ENCODE measurements around the gene DAB2IP.

DAB2IP gene

GRCh38 chr9:121667214-121667613 is 15.8 kb downstream of the DAB2IP start:
- ChIA-PET POLR2A (no interaction called here), CTCF (interaction anchor here (1.3 kb wide), 1 partner anchor 17 kb away, joined by 3 read pairs; no protein-coding TSS in a partner anchor)
- TF ChIP-seq BHLHE40 (IDR thresholded peaks at IDR 0.05; ENCODE audit: borderline replicate concordance) (no peak), FOXK2 (IDR thresholded peaks at IDR 0.05) (no peak), FOXA1 (IDR thresholded peaks at IDR 0.05) (no peak), TARDBP (IDR thresholded peaks at IDR 0.05) (no peak), NFRKB (IDR thresholded peaks at IDR 0.05) (no peak), CTBP1 (IDR thresholded peaks at IDR 0.05; ENCODE audit: borderline replicate concordance) (no peak), ZNF384 (IDR thresholded peaks at IDR 0.05) (no peak), L3MBTL2 (conservative IDR thresholded peaks at IDR 0.05) (no peak), SP1 (IDR thresholded peaks at IDR 0.05) (no peak), ELF4 (IDR thresholded peaks at IDR 0.05) (no peak)
- DNase-seq (ENCODE audit: extremely low spot score) = no peak

- TF ChIP-seq ELF4 (IDR thresholded peaks at IDR 0.05) (no peak), TARDBP (IDR thresholded peaks at IDR 0.05) (no peak), NFRKB (IDR thresholded peaks at IDR 0.05) (no peak), SUZ12 (IDR thresholded peaks at IDR 0.05) (no peak), FOXA1 (IDR thresholded peaks at IDR 0.05) (no peak), BHLHE40 (IDR thresholded peaks at IDR 0.05; ENCODE audit: borderline replicate concordance) (no peak)
- DNase-seq (ENCODE audit: extremely low spot score) = no peak
- CTCF ChIA-PET = interaction anchor here (0.6 kb wide), 1 partner anchor 454 kb away, joined by 3 read pairs; no protein-coding TSS in a partner anchor
These were observed 16.5 kb downstream of the DAB2IP start for GRCh38 chr9:121667890-121668289.

GRCh38 chr9:121670431-121670830 is 19.0 kb downstream of the DAB2IP start:
- TF ChIP-seq NFRKB (IDR thresholded peaks at IDR 0.05) (no peak), FOXK2 (IDR thresholded peaks at IDR 0.05) (no peak), CTBP1 (IDR thresholded peaks at IDR 0.05; ENCODE audit: borderline replicate concordance) (no peak), TARDBP (IDR thresholded peaks at IDR 0.05) (no peak), LEF1 (IDR thresholded peaks at IDR 0.05; ENCODE audit: borderline replicate concordance) (no peak), PKNOX1 (IDR thresholded peaks at IDR 0.05) (no peak), BHLHE40 (IDR thresholded peaks at IDR 0.05; ENCODE audit: borderline replicate concordance) (no peak), ARNT (IDR thresholded peaks at IDR 0.05) (no peak), ELF4 (IDR thresholded peaks at IDR 0.05) (no peak), FOXA1 (IDR thresholded peaks at IDR 0.05) (no peak), L3MBTL2 (conservative IDR thresholded peaks at IDR 0.05) (no peak), SP1 (IDR thresholded peaks at IDR 0.05) (no peak), SUZ12 (IDR thresholded peaks at IDR 0.05) (no peak), FOXM1 (IDR thresholded peaks at IDR 0.05; ENCODE audit: borderline replicate concordance) (no peak), HDGF (IDR thresholded peaks at IDR 0.05; ENCODE audit: borderline replicate concordance) (no peak), ZNF384 (IDR thresholded peaks at IDR 0.05) (no peak)
- CTCF ChIA-PET = no interaction called here

More at GRCh38 chr9:121667890-121668289, 16.5 kb downstream of the DAB2IP start:
- POLR2A ChIA-PET = no interaction called here

GRCh38 chr9:121671612-121672155 is 20.2 kb downstream of the DAB2IP start:
- TF ChIP-seq LEF1 (IDR thresholded peaks at IDR 0.05; ENCODE audit: borderline replicate concordance) = no peak
- TF ChIP-seq HDGF (IDR thresholded peaks at IDR 0.05; ENCODE audit: borderline replicate concordance) = no peak
- no peak for TF ChIP-seq NFRKB (IDR thresholded peaks at IDR 0.05)
- no peak for TF ChIP-seq SP1 (IDR thresholded peaks at IDR 0.05)
- TF ChIP-seq FOXA1 (IDR thresholded peaks at IDR 0.05) = no peak
- TF ChIP-seq L3MBTL2 (conservative IDR thresholded peaks at IDR 0.05) = no peak
- TF ChIP-seq PKNOX1 (IDR thresholded peaks at IDR 0.05) = no peak
- TF ChIP-seq FOXK2 (IDR thresholded peaks at IDR 0.05) = no peak
- no peak for TF ChIP-seq FOXM1 (IDR thresholded peaks at IDR 0.05; ENCODE audit: borderline replicate concordance)
- no peak for TF ChIP-seq TARDBP (IDR thresholded peaks at IDR 0.05)
- TF ChIP-seq ELF4 (IDR thresholded peaks at IDR 0.05) = no peak
- TF ChIP-seq CTBP1 (IDR thresholded peaks at IDR 0.05; ENCODE audit: borderline replicate concordance) = no peak
- no peak for TF ChIP-seq ZNF384 (IDR thresholded peaks at IDR 0.05)
- no peak for TF ChIP-seq SUZ12 (IDR thresholded peaks at IDR 0.05)
- TF ChIP-seq ARNT (IDR thresholded peaks at IDR 0.05) = no peak
- ChIA-PET CTCF (interaction anchor here (1.2 kb wide), 1 partner anchor 31 kb away, joined by 4 read pairs; no protein-coding TSS in a partner anchor), POLR2A (no interaction called here)
- no peak for DNase-seq (ENCODE audit: extremely low spot score)

More at GRCh38 chr9:121670431-121670830, 19.0 kb downstream of the DAB2IP start:
- POLR2A ChIA-PET = no interaction called here
- no peak for DNase-seq (ENCODE audit: extremely low spot score)

- TF ChIP-seq ELF4 (IDR thresholded peaks at IDR 0.05) = no peak
- no peak for TF ChIP-seq ARNT (IDR thresholded peaks at IDR 0.05)
- TF ChIP-seq FOXK2 (IDR thresholded peaks at IDR 0.05) = no peak
- TF ChIP-seq FOXA1 (IDR thresholded peaks at IDR 0.05) = no peak
- no peak for TF ChIP-seq FOXM1 (IDR thresholded peaks at IDR 0.05; ENCODE audit: borderline replicate concordance)
- TF ChIP-seq BHLHE40 (IDR thresholded peaks at IDR 0.05; ENCODE audit: borderline replicate concordance) = no peak
- TF ChIP-seq SUZ12 (IDR thresholded peaks at IDR 0.05) = no peak
- TF ChIP-seq PKNOX1 (IDR thresholded peaks at IDR 0.05) = no peak
- TF ChIP-seq HDGF (IDR thresholded peaks at IDR 0.05; ENCODE audit: borderline replicate concordance) = no peak
- no peak for TF ChIP-seq LEF1 (IDR thresholded peaks at IDR 0.05; ENCODE audit: borderline replicate concordance)
- TF ChIP-seq NFRKB (IDR thresholded peaks at IDR 0.05) = no peak
- TF ChIP-seq ZNF384 (IDR thresholded peaks at IDR 0.05) = no peak
- TF ChIP-seq L3MBTL2 (conservative IDR thresholded peaks at IDR 0.05) = no peak
- TF ChIP-seq TARDBP (IDR thresholded peaks at IDR 0.05) = no peak
- no peak for TF ChIP-seq CTBP1 (IDR thresholded peaks at IDR 0.05; ENCODE audit: borderline replicate concordance)
- TF ChIP-seq SP1 (IDR thresholded peaks at IDR 0.05) = no peak
- POLR2A ChIA-PET = no interaction called here
- no peak for DNase-seq (ENCODE audit: extremely low spot score)
- CTCF ChIA-PET = interaction anchor here (1.2 kb wide), 1 partner anchor 32 kb away, joined by 4 read pairs; no protein-coding TSS in a partner anchor
These were observed 20.8 kb downstream of the DAB2IP start for GRCh38 chr9:121672213-121672612.

- ChIA-PET CTCF (interaction anchor here (1.0 to 1.8 kb wide), 2 partner anchors 11 to 14 kb away, joined by 3 to 7 read pairs; no protein-coding TSS in a partner anchor), POLR2A (no interaction called here)
- TF ChIP-seq CTBP1 (IDR thresholded peaks at IDR 0.05; ENCODE audit: borderline replicate concordance) (no peak), HDGF (IDR thresholded peaks at IDR 0.05; ENCODE audit: borderline replicate concordance) (no peak), ZNF384 (IDR thresholded peaks at IDR 0.05) (no peak), ARNT (IDR thresholded peaks at IDR 0.05) (no peak), TARDBP (IDR thresholded peaks at IDR 0.05) (no peak), FOXK2 (IDR thresholded peaks at IDR 0.05) (no peak), ELF4 (IDR thresholded peaks at IDR 0.05) (no peak), BHLHE40 (IDR thresholded peaks at IDR 0.05; ENCODE audit: borderline replicate concordance) (no peak), SP1 (IDR thresholded peaks at IDR 0.05) (no peak), FOXA1 (IDR thresholded peaks at IDR 0.05) (no peak), L3MBTL2 (conservative IDR thresholded peaks at IDR 0.05) (no peak), SUZ12 (IDR thresholded peaks at IDR 0.05) (no peak), PKNOX1 (IDR thresholded peaks at IDR 0.05) (no peak), NFRKB (IDR thresholded peaks at IDR 0.05) (no peak), FOXM1 (IDR thresholded peaks at IDR 0.05; ENCODE audit: borderline replicate concordance) (no peak), LEF1 (IDR thresholded peaks at IDR 0.05; ENCODE audit: borderline replicate concordance) (no peak)
These were observed 21.6 kb downstream of the DAB2IP start for GRCh38 chr9:121672986-121673385.

More at GRCh38 chr9:121672986-121673385, 21.6 kb downstream of the DAB2IP start:
- DNase-seq (ENCODE audit: extremely low spot score) = no peak
